Ovary (tissue), 3 donors: ENCODE results near the gene SFTPA1.
"Not testable (repeated sequence)": the region's sequence is repeated elsewhere in the genome, so short reads cannot be mapped to it uniquely, and the experiment has no call there.

Experiments used
- POLR2A ChIP-seq: fragments of 450-650 bp; IDR thresholded peaks from one replicate; pipeline ENCODE4 v1.6.1; 2017; ENCODE audit warnings: antibody characterized with exemption, mild to moderate bottlenecking, moderate library complexity
- TF ChIP-seq, protein P1 (sequence below), 3 donors: fragments of 450-650 bp in 2 of 3; fragments of 200-600 bp in 1 of 3; IDR thresholded peaks; one replicate each; pipeline versions ENCODE4 v1.5.1 to v1.8.0; 2016 to 2022; ENCODE audit warnings: antibody characterized with exemption in 3 of 3, mild to moderate bottlenecking in 1 of 3
- donor health status: DM: no; HTN: no; CAD: no.

DNA sequence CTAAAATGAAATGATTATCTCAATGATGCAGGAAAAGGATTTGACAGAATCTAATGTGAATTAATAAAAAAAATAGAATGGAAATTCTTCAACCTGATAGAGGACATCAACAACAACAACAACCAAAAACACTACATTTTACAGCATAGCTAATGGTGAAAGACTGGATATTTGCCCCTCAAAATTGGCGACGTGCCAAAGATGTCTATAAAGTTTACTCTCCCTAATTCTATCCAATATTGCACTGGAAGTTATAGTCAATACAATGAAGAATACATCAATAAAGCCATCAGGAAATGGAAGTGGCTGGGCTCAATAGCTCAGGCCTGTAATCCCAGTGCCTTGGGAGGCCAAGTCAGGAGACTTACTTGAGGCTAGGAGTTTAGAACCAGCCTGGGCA lies 42.0 kb downstream of the SFTPA1 start:
- TF ChIP-seq POLR2A = not testable (repeated sequence)
- TF ChIP-seq, protein P1, sequence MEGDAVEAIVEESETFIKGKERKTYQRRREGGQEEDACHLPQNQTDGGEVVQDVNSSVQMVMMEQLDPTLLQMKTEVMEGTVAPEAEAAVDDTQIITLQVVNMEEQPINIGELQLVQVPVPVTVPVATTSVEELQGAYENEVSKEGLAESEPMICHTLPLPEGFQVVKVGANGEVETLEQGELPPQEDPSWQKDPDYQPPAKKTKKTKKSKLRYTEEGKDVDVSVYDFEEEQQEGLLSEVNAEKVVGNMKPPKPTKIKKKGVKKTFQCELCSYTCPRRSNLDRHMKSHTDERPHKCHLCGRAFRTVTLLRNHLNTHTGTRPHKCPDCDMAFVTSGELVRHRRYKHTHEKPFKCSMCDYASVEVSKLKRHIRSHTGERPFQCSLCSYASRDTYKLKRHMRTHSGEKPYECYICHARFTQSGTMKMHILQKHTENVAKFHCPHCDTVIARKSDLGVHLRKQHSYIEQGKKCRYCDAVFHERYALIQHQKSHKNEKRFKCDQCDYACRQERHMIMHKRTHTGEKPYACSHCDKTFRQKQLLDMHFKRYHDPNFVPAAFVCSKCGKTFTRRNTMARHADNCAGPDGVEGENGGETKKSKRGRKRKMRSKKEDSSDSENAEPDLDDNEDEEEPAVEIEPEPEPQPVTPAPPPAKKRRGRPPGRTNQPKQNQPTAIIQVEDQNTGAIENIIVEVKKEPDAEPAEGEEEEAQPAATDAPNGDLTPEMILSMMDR (IDR thresholded peaks at IDR 0.05) = not testable (repeated sequence)
